ENCODE measurements around the gene ADPRS.

- no peak for TF ChIP-seq CTCF (IDR thresholded peaks at IDR 0.05; ENCODE audit: borderline replicate concordance, extremely low read depth, low read length, poor library complexity, severe bottlenecking)
- TF ChIP-seq EZH2 (IDR thresholded peaks at IDR 0.05; ENCODE audit: borderline replicate concordance, low read depth, low read length, severe bottlenecking), result no peak
Measured at GRCh38 chr1:36094621-36095061, 5.9 kb downstream of the ADPRS start.

All from DND-41 (cell line).